SJSA1 (cell line): Measurements from ENCODE around the gene TRIM54. TPM values are rescaled to one million over a fixed set of nuclear protein-coding genes. Genes with fewer than 3 reads are reported as not detected.
"Not testable (repeated sequence)": the region's sequence is repeated elsewhere in the genome, so short reads cannot be mapped to it uniquely, and the experiment has no call there.

Experiments
- DNase-seq, 2 experiments: peaks; one replicate each; pipeline ENCODE4 v3.0.0-alpha.2; 2015 to 2020; ENCODE audit warnings: low spot score in 2 of 2, low read depth in 1 of 2
- H3K27ac ChIP-seq: fragments of 250-450 bp; sonication (Bioruptor Pico); 2 replicates; pipeline ENCODE4 v1.5.1; 2020; ENCODE audit warnings: mild to moderate bottlenecking, moderate library complexity
- H3K27me3 ChIP-seq: fragments of 250-450 bp; sonication (Bioruptor Pico); replicated peaks from 2 replicates; pipeline ENCODE4 v1.5.1; 2020; ENCODE audit warnings: mild to moderate bottlenecking, moderate library complexity
- H3K36me3 ChIP-seq: fragments of 250-450 bp; sonication (Bioruptor Pico); 2 replicates; pipeline ENCODE4 v1.5.1; 2020; ENCODE audit warnings: mild to moderate bottlenecking
- H3K4me1 ChIP-seq: fragments of 250-450 bp; sonication (Bioruptor Pico); replicated peaks from 2 replicates; pipeline ENCODE4 v1.6.1; 2021; ENCODE audit warnings: mild to moderate bottlenecking
- H3K4me3 ChIP-seq: fragments of 250-450 bp; sonication (Bioruptor Pico); 2 replicates; pipeline ENCODE4 v1.5.1; 2020; ENCODE audit warnings: mild to moderate bottlenecking
- H3K9me3 ChIP-seq: fragments of 250-450 bp; sonication (Bioruptor Pico); replicated peaks from 2 replicates; pipeline ENCODE4 v1.5.1; 2020; ENCODE audit warnings: mild to moderate bottlenecking
- total RNA-seq: library from RNA; depleted of rRNA; stranded (reverse); fragments of >200 nt; shearing (Covaris generic); gene quantifications from 2 replicates; pipeline ENCODE4 v1.2.3, GENCODE V29; 2014

Gene TRIM54
- total RNA-seq, 1 experiment from 2014 or later: not detected

- peaks cover 71% of the 10 kb centered on the region for H3K27me3 ChIP-seq
Observed at GRCh38 chr2:27263287-27264252, 18.7 kb upstream of the TRIM54 start.

GRCh38 chr2:27264253-27264752 is 17.9 kb upstream of the TRIM54 start:
- peak overlapping the region; percentile 22 for H3K4me3 ChIP-seq
- peaks cover 73% of the 10 kb centered on the region for H3K27me3 ChIP-seq
- H3K27ac ChIP-seq: no peak overlapping the region
- no peaks in the 10 kb centered on the region for H3K36me3 ChIP-seq
- H3K9me3 ChIP-seq: no peaks in the 10 kb centered on the region
- peaks cover 30% of the 10 kb centered on the region for H3K4me1 ChIP-seq
- no peak for DNase-seq

More at GRCh38 chr2:27263287-27264252, 18.7 kb upstream of the TRIM54 start:
- Histone ChIP-seq H3K4me1 (peaks cover 30% of the 10 kb centered on the region), H3K4me3 (no peak overlapping the region), H3K27ac (no peak overlapping the region), H3K9me3 (no peaks in the 10 kb centered on the region), H3K36me3 (no peaks in the 10 kb centered on the region)
- DNase-seq: no peak

- H3K9me3 ChIP-seq: no peaks in the 10 kb centered on the region
- H3K4me3 ChIP-seq: peak overlapping the region; percentile 22
- H3K27ac ChIP-seq: no peak overlapping the region
- peak; percentile 75 to 77 for DNase-seq
- H3K36me3 ChIP-seq: no peaks in the 10 kb centered on the region
- peaks cover 70% of the 10 kb centered on the region for H3K27me3 ChIP-seq
- H3K4me1 ChIP-seq: peaks cover 30% of the 10 kb centered on the region
Observed at GRCh38 chr2:27264753-27265535, 17.3 kb upstream of the TRIM54 start.

GRCh38 chr2:27265536-27265870 is 16.7 kb upstream of the TRIM54 start:
- Histone ChIP-seq H3K4me3 (no peak overlapping the region), H3K4me1 (peaks cover 30% of the 10 kb centered on the region), H3K27me3 (peaks cover 68% of the 10 kb centered on the region), H3K27ac (no peak overlapping the region), H3K36me3 (no peaks in the 10 kb centered on the region), H3K9me3 (no peaks in the 10 kb centered on the region)
- no peak for DNase-seq

- H3K4me1 ChIP-seq: peaks cover 16% of the 10 kb centered on the region
- H3K4me3 ChIP-seq, H3K27ac ChIP-seq, H3K36me3 ChIP-seq, DNase-seq, H3K9me3 ChIP-seq: not testable (repeated sequence)
- H3K27me3 ChIP-seq: peaks cover 45% of the 10 kb centered on the region
Observed at GRCh38 chr2:27268296-27268695, 13.9 kb upstream of the TRIM54 start.

GRCh38 chr2:27270131-27270530 is 12.1 kb upstream of the TRIM54 start:
- H3K27ac ChIP-seq: no peak overlapping the region
- DNase-seq: no peak
- no peaks in the 10 kb centered on the region for H3K9me3 ChIP-seq
- H3K27me3 ChIP-seq: peaks cover 28% of the 10 kb centered on the region
- H3K4me1 ChIP-seq: peaks cover under 1% of the 10 kb centered on the region; the same call in 1 of the 2 replicates
- no peak overlapping the region for H3K4me3 ChIP-seq
- no peaks in the 10 kb centered on the region for H3K36me3 ChIP-seq

GRCh38 chr2:27270670-27271069 is 11.6 kb upstream of the TRIM54 start:
- Histone ChIP-seq H3K9me3 (no peaks in the 10 kb centered on the region), H3K36me3 (no peaks in the 10 kb centered on the region), H3K4me1 (no peaks in the 10 kb centered on the region), H3K27ac (no peak overlapping the region), H3K4me3 (no peak overlapping the region), H3K27me3 (peaks cover 22% of the 10 kb centered on the region)
- DNase-seq: no peak

- Histone ChIP-seq H3K9me3 (no peaks in the 10 kb centered on the region), H3K4me3 (no peak overlapping the region), H3K36me3 (no peaks in the 10 kb centered on the region), H3K4me1 (no peaks in the 10 kb centered on the region), H3K27ac (no peak overlapping the region), H3K27me3 (peaks cover 17% of the 10 kb centered on the region)
- no peak for DNase-seq
Observed at GRCh38 chr2:27271631-27272340, 10.4 kb upstream of the TRIM54 start.

- not testable (repeated sequence) for H3K9me3 ChIP-seq, H3K4me1 ChIP-seq, H3K27ac ChIP-seq, DNase-seq, H3K36me3 ChIP-seq, H3K4me3 ChIP-seq
- peaks cover 17% of the 10 kb centered on the region for H3K27me3 ChIP-seq
Observed at GRCh38 chr2:27272537-27273522, 9.4 kb upstream of the TRIM54 start.

GRCh38 chr2:27275211-27276150 is 6.7 kb upstream of the TRIM54 start, which contains the start of gene DNAJC5G:
TSS of gene DNAJC5G (plus strand) at chr2:27275433. CDS start at chr2:27276729, 1,296 bp downstream.
- H3K27ac ChIP-seq: no peak within 1 kb of the TSS
- H3K36me3 ChIP-seq: no peaks in the 10 kb centered on the region
- H3K4me1 ChIP-seq: peaks cover 4% of the 10 kb centered on the region; the same call in 1 of the 2 replicates
- no peak for DNase-seq
- H3K27me3 ChIP-seq: peaks cover 10% of the 10 kb centered on the region; the same call in 1 of the 2 replicates
- H3K9me3 ChIP-seq: no peaks in the 10 kb centered on the region
- H3K4me3 ChIP-seq: no peak within 1 kb of the TSS

- Histone ChIP-seq H3K4me1 (peaks cover 15% of the 10 kb centered on the region), H3K27ac (no peak overlapping the region), H3K36me3 (no peaks in the 10 kb centered on the region), H3K9me3 (no peaks in the 10 kb centered on the region), H3K27me3 (0 out of 2 replicates have a peak, but pooled peaks cover 5% of the 10 kb centered on the region), H3K4me3 (no peak overlapping the region)
- DNase-seq: no peak
Observed at GRCh38 chr2:27278010-27278409, 4.2 kb upstream of the TRIM54 start.
